Suppressor macrophage treated with lipopolysaccharide for 1 hour (primary cell): ENCODE data around the gene PBX1.

ENCODE experiments used
- DNase-seq, 3 donors: peaks; one replicate each; pipeline ENCODE4 v3.0.0-alpha.2; 2020 to 2022

PBX1 gene

DNA sequence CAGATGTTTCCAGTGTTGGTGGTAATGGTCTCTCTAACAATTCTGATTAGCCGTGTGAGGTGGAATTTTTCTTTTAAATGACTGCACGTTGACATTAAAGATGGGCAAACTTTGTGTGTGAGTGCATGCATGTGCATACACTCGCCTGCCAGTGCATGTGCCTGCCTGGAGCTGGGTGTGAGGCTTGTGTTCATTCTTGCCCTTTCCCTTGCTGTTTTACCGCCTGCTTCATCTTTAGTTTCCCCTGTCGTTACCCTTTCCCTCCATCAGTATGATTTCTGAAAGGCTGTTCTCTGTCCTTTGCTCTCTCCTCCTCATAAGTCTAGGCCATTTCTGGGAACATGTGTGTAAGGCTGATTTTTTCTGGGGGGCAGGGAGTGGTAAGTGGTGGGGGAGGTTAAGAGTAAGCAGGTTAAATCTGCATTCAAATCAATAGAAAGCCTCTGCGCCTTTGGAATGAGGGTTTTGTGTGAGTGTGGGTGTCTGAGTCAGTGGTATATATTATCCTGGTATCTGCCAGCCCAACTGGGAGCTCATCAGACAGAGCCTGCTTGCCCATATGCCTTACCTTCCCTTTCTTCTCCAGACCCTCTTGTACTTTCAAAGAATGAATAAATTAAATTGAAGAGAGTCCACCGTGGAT lies 112.5 kb downstream of the PBX1 start:
- no peak for DNase-seq

DNA sequence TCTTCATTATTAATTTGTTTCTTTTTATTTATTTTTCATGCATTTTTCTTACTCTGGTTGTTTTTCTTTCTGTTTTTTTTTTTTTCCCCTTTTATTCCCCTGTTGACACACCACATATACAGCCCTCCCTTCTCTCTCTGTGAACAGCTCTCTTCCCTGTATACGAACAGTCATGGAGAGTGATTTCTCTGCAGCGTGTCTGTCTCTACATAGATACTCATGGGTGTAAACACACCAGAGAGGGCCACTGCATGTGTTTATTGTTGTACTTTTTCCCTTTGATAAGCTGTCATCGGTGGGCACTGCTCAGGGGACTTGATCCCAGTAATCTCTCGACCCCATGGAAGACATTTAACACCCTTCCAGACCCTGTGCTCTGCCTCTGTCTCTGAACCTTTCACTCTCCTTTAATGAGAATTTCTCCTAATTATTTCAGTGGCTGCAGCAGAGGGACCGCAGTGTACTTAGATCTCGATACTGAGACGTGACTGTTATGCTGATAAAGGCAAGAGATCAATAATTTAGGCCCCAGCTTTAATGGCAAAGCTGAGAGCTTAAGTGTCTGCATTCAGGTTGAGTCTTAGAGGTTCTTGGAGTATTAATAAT lies 113.1 kb downstream of the PBX1 start:
- no peak for DNase-seq

DNA sequence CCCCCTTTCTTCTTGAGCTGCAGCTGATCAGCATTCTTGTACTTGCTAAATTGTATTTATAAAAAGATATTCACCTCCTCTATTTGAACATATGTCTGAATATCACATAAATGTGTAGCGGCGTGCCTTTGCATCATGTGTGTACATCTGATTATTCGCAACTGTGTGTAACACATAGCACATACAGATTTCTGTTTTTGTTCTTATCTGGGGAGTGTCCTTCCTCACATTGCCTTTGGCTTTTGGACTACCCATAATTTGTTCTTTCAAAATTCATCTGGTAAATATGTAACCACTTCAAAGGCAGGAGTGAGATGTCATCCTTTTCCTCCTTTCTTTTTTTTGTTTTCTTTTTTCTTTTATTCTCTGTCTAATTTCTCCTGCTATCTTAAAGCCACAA lies 113.6 kb downstream of the PBX1 start:
- DNase-seq: no peak

DNA sequence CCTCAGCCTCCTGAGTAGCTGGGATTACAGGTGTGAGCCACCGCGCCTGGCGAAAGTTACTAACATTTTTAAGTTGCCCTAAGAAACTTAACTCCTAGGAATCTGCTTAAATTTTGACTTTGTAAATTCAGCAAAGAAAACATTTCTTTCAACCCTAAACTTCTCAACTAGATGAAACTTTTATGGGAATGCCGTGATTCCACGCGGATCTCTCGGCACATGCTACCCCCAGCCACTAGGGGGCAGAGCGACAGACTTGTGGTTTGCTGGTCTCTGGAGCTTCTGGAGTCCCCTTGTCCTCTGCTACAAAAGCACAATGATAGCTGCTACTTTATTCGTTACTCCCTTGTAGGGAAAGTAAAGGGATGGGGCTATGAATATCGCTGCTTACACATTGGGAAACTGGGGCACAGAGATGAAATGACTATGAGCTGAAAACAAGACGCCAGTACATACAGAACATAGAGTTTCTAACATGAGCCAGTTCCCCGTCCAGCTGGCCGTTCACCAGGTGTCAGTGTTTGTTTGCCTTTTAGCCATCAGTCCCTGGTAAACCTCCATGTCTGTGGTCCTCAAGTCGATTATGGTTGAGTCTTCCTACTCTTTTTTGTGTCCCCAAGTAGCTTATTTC lies 114.7 kb downstream of the PBX1 start:
- peak; percentile 47 to 69 (median 56) for DNase-seq

DNA sequence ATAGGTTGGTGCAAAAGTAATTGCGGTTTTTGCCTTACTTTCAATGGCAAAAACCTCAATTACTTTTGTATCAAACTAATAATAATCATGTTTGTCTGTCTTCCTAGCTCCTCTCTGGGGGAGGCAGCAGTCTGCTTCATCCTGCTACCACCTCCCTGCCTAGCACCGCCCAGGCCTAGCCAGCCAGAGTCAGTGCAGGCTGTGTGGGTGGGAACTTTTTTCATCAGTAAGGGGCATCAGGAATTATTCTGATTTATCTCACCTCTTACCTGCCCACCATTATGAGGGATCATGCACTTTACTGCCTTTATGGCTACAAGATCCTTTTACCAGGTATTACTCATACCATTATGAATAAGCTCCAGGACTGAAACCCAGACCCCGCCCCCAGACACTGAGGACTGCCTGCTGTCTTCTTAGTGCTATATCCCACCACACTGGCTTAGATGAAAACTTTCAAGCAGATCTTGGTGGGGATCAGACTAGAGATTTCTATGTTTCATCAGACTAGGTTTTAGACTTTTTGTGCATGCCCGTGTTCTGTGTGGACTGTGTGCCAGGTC lies 116.4 kb downstream of the PBX1 start:
- DNase-seq: no peak

DNA sequence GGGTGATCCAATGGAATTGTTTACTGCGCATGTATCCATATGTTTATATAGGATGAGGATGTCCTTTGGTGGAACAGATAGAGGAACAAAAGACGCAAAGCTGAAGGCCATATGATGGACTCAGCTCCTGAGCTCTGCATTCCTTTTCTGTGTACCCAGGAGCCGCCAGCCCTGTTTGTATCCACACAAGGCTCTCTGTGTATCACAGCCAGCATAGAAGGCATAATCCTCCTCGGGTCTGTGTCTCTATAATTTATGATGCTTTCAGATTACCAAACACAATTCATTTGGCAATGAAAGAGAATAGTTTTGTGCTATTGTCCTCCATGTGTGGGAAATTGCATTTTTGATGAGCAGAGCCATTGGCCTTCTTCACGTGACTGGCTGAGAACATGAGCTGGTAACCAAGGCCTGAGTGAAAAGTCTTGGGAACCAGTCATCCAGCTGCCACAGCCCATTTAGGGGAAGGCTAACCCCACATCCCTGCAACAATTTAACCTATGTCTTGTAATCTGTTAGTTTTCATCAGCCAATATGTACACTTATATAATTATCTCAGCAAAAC lies 119.2 kb downstream of the PBX1 start:
- no peak for DNase-seq

DNA sequence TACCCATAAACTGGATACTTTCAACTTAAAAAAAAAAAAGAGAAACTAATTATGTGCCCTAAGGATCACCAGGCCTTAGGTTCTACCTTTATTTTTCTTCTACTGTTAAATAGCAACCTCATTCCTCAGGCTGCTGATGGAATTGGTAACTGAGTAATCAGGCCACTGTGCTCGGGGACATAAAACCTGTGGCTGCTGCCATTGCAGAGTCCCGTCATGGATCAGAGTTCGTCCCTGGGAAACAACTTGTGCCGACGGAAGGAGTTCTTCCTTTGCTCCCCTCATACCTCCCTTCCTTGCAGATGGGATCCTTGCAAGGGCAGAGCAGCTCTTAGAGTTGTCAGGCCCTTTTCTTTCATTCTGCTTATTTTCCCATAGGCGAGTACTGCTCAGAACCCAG lies 123.6 kb downstream of the PBX1 start:
- no peak for DNase-seq

DNA sequence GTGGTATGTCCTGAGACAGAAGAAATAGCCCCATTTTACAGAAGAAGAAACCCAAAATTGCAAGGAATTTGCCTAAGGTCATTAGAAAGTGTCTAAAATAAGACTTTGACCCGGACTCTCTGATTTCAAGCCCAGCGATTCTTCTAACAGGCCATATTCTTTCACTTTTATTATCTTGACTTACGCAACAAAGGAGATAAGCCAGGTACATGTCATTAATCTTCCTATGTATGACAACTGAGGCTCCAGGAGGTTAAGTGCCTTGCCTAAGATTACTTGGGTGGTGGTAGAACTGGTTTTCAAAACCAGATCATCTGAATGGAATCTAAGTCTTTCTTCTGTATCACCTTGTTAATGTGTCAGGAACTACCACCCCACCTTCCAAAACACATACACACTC lies 124.3 kb downstream of the PBX1 start:
- no peak for DNase-seq

DNA sequence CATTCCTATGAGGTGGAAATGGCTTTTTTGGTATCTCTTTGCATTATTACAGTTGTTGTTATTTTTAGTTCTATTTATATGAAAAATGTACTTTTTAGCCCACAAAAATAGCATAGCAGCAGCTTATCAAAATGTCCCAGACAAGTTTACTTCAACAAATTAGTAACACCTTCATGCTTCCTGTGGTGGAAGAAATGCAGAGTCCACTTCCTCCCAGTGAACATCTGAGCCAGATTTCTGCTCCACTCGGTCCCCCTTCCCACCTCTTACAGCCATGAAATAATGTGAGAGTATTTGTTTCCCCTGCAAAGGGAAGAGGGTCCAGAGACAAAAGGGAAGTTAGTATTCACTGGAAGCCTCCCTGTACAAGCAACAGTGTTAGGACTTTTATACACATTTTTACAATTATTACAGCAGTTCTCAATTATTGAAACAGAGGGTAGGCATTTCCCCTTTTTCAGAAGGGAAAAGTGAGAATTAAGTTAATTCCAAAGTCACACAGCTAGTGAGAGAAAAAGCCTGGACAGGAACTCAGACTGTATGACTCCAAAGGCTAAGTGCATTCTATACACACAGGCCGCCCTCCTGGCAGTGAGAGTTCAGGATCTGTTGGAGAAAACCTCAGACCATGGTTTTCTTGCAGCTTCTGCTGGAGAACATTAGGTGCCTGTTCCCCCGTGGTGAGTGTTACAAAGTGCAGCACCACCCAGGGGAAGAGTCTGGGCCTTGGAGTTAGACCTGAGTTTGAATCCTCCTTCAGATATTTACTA lies 126.5 kb downstream of the PBX1 start:
- DNase-seq: no peak

DNA sequence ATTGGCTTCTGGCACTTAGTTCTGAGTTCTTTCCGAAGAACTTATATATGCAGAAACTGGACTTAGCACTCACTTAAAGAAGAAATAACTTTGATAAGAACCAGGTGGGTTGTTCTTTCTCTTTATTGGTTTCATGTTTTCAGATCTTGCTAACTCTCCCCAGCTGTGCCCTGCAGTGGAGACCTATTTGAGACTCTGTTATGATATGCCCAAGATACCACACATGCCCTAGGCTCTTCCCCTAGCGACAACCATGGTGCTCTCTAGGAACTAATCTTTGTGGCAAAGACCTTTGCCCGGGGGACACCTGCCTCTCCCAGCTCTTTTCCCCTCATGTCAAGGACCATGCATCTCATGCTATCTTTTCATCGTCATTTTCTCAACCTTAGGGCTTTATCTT lies 128.8 kb downstream of the PBX1 start:
- no peak for DNase-seq

DNA sequence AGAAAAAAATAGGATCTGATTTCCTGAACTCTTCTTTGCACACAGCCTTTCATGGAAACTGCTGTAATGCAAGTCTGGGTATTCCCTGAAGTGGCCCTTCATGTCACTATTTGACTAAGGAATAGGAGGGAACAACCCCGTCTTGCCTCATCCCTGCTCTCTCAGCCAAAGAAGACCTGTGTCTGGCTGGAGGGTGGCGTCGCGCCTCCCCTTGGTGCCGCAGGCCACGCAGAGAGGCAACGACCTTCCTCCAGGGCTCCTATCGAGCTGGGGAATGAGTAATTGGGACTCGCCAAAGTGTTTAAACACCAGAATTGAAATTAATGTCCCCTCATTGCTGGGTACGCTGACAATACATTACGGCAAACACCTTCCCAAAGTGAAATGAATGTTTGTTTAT lies 129.8 kb downstream of the PBX1 start:
- DNase-seq: peak; percentile 32 to 45 (median 33)

DNA sequence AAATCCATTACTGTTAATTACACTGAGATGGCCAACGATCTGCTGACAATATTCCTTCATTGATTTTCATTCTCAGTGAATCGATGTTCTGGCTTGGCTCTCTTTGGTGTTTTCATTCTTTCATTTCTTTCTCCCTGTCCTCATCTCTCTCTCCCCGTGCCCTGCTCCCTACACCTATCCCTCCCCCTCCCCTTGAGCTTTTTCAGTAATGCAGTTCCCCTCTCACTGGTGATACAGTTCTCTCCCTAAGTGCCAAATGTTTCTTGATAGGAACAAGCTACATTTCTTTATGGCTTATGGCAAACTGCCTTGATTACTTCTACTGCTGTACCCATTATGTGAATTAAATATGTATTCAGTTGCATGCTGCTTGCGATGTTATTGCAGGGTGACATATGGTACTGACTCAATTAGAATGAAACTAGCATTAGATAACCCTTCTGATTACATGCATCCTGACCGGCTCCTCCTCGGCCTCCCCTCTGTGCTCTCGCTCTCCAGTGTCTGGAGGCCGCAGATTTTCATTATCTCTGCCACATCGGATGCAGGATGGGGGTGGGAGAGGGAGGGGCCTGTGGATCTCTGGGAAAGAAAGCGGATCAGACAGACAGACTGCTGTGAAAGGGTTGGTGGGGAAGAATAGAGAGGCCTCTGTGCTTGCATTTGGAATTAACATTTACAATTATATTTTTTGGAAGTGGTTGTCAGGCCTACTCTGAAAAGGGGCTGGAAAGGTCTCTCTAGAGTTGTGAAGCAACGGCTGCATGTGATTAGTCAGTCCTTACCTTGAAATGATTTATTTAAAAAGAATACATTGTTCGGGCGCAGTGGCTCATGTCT lies 130.9 kb downstream of the PBX1 start:
- no peak for DNase-seq

DNA sequence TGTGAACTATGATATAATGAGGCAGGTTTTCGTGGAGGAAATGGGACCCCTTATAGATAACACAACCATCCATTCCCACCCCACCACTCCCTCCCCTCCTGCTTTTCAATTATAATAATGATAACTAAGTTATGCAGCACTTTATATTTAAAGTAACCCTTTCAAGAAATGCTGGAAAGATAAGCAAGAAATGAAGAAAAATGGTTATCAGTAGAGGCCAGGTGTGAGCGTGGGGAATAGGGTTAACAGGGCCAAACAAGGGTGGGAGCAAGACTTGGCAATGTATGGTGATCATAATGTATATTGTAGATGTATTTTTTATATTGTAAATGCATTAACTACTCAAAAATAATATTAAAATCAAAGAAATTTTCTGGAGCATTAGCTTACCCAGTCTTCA lies 133.4 kb downstream of the PBX1 start:
- DNase-seq: no peak

DNA sequence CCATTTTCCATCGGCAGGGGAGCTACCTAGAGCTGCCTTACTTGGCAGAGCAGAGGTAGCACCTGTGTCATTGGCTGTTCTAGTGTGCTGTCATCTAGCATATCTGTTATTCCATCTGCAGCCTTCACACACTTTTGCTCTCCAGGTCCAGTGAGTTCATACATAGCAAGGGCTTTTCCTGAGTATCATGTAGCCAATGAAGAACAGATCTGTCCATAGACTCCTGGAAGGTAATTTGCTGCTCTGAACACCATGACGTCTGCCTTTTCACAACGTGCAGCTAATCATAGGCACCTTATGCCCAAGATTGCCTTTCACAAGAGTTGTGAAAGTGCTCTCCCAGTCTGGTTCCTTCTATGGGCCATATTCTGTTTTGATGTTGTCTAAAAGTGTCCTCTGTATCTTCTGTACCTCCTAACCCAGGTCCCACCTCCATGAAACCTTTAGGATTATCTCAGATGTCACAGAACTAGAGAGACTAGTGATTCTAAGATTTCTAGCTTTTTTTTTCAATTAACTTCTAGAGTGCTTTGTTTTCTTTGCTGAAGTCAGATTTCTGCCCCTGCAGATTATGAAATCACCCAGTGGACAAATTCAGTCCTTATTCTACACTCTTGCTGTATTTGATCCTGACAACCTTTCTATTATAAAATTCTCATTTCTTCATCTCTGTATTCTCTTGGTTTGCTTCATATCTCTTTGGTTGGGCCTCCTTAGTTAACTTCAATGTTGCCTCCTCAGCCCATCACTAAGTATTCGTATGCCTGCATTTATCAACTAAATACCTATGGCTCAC lies 134.8 kb downstream of the PBX1 start:
- no peak for DNase-seq

DNA sequence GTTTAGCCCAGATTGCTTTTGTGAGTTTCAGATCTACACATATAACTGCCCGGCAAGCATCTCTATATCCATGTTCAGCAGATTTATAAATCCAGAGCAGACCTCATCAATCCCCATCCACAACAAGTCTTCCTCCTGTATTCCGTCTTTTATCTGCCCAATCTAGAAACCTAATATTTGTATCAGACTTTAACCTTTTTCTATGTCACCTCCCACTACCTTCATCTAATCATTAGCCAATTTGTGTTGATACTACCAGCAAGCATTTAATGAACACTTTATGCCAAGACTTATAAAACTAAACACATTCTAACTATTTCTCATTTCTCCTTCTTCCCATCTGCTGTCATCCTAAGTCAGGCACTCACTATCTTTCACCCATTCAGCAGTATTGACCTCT lies 135.5 kb downstream of the PBX1 start:
- DNase-seq: no peak

DNA sequence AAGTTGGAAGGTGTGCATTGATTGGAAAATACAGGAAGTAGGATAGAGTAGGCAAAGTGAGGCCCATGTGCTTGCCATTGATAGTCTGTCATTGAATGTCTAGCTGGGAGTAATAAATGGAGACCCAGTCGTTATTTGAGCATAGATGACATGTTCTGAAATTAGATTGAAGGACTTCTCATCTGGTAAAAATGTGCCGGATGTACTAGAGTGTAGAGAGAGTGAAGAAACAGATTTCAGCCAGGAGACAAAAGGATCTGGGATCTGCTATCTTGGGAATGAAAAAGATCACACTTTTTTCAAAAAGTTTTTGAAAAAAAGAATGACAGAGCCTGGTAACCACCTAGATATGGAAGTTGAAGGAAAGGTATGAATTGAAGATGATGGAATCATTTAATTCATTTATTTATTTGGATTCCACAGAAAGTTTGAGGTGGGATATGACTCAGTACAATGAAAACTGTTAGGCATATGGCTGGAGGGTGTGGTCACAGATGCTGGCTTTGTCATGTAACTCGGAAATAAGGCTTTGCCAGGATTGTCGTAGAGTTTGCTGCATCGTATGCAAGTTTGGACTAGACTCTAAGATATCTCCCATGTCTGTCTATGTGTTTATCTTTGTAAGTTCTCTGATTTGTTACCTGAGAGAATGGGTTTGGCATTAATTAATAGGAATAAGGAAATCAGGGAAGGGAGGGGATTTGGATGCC lies 137.1 kb downstream of the PBX1 start:
- DNase-seq: no peak

DNA sequence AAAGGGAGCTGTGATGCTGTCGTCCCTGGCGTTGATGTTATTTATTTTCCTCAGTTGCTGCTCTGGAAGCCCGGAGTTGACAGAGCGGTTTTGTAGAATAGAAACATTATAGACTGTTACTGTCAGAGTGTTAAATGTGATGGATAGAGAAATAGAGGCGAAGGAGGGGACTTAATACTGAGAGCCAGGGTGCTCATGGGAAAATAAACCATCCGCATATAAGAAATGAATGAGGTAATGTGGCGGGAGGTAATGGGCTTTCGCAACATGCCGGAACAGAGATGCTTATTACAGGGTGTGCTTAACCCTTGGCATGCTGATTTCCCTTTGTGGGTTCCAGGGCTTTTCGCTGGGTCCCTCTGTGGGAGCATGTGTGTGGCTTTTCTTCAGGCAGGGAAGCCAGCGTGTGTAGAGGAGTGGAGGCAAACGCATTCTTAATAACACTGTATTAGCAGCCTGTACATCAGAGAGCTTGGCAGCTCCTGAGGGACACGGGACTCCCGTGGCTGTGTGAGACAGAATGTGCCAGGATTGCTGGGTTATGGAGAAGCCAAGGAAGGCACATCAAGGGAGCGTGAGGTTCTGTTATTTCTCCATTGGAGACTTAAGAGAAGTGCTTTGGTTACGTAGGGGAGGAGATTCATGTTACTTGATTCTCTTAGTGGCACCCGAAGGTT lies 141.0 kb downstream of the PBX1 start:
- no peak for DNase-seq

DNA sequence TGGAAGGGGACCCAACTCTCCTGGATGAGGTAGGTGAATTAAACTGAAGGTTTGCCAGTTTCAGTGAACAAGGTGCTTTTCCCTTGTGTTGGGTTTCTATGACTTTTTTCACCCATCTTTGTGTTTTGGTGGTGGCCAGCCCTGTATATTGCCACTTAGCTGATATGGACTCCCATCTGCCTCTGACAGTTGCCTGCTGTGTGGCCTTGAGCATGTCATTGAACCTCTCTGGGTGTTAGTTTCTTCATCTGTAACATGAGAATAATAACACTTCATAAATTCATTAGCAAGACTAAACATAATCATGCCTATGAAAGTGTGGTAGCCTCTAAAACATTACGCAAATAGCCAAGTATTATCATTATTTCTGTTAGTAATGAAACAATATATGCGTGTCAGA lies 141.7 kb downstream of the PBX1 start:
- no peak for DNase-seq

DNA sequence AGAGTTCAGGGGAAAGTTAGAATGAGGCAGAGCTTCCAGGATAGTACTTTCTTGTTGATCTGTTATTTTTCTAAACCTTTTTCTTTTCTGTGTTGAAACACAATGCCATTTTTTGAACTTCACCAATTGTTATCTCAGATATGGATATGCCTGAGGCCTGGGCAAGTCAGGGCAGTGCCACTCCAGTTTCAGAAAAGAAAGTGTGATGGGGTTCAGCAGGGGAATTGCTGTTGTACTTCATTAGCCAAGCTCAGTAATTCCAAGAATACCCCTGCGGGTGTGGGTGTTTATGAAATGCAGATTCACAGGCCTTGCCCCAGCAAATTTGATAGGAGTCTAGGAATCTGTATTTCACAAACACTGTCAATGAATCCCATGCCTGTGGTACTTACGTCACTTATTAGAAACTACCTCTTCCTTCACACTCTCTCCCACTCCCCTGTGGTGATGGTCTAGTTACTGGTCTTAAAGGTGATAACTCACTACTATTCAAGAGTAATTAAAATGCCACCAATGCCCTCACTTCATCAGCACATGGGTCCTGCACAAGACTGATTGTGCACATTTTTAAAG lies 142.3 kb downstream of the PBX1 start:
- no peak for DNase-seq

DNA sequence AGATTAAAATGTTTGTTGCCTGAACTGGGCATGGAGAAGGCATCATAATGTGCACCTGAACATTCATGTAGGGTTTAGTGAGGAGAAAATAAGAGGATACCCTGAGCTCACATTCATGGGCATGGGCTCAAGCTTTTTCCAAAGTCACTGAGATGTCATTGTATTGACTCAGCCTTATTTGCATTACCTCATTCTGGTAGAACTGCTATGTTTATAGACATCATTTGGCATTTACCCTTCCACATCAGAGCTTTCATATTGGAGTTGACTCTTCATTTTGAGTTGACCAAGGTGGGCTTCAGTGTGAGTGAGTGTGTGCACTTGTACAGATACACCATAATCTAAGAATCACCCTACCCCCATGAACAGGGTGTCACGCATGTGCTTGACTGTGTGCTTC lies 143.2 kb downstream of the PBX1 start:
- no peak for DNase-seq
